GM12865 (cell line): ENCODE measurements around the gene AGXT2.

ENCODE experiments used
- DNase-seq: peaks from one replicate; pipeline ENCODE4 v3.0.0; 2010; ENCODE audit warnings: low read depth
- H3K4me3 ChIP-seq: 2 replicates; pipeline ENCODE4 v1.5.1; 2011; ENCODE audit warnings: mild to moderate bottlenecking, low read depth, low read length, control low read depth
- CTCF ChIP-seq: IDR thresholded peaks from 2 replicates; pipeline ENCODE4 v1.5.1; 2011; ENCODE audit warnings: low read length, control low read depth, low read depth, inconsistent platforms; ENCODE audit not compliant: insufficient read depth; ENCODE audit errors: missing control alignments

Gene AGXT2

GRCh38 chr5:35069188-35069587 lies 21.4 kb upstream of the AGXT2 start:
- no peak for TF ChIP-seq CTCF
- DNase-seq = no peak
- H3K4me3 ChIP-seq = no peak overlapping the region

- DNase-seq = no peak
- H3K4me3 ChIP-seq = no peak overlapping the region
- no peak for TF ChIP-seq CTCF
Observed at GRCh38 chr5:35067985-35068384, 20.2 kb upstream of the AGXT2 start.

- TF ChIP-seq CTCF = no peak
- H3K4me3 ChIP-seq = no peak overlapping the region
- peak; percentile 11 for DNase-seq
Observed at GRCh38 chr5:35066260-35066795, 18.6 kb upstream of the AGXT2 start.

GRCh38 chr5:35063414-35063813 lies 15.7 kb upstream of the AGXT2 start:
- TF ChIP-seq CTCF = no peak
- H3K4me3 ChIP-seq = no peak overlapping the region
- no peak for DNase-seq

- DNase-seq = no peak
- H3K4me3 ChIP-seq = no peak overlapping the region
- no peak for TF ChIP-seq CTCF
Observed at GRCh38 chr5:35061211-35061770, 13.5 kb upstream of the AGXT2 start.

- DNase-seq = no peak
- no peak for TF ChIP-seq CTCF
- no peak overlapping the region for H3K4me3 ChIP-seq
Observed at GRCh38 chr5:35060236-35060635, 12.5 kb upstream of the AGXT2 start.

- no peak for DNase-seq
- no peak for TF ChIP-seq CTCF
- H3K4me3 ChIP-seq = no peak overlapping the region
Observed at GRCh38 chr5:35059251-35059650, 11.5 kb upstream of the AGXT2 start.
